K562 (cell line): Measurements from ENCODE around the gene SND1. TPM values are rescaled to one million over a fixed set of nuclear protein-coding genes. Genes with fewer than 3 reads are reported as not detected.

Experiments used
- ATAC-seq: fragments of 200-7000 bp; cut with Tn5 transposase; 3 replicates; pipeline ENCODE4 v1.9.1; 2020; ENCODE audit warnings: moderate library complexity
- BruUV-seq: library from RNA; stranded (reverse); fragments of 400-500 nt; replicated peaks from 2 replicates; lab custom pipeline; 2021; lab: Mats Ljungman, UMichigan
- CTCF ChIA-PET: fragments of 300-600 bp; formaldehyde crosslinking; extraction: SDS; loops from one replicate; lab custom pipeline; 2021; ENCODE audit warnings: low intra/inter-chr PET ratio; lab: Yijun Ruan, JAX
- POLR2A ChIA-PET: fragments of 300-600, 350-650 bp; sonication (Branson Sonifier 250); formaldehyde crosslinking; extraction: SDS; loops from one replicate; lab custom pipeline; 2021; ENCODE audit warnings: antibody characterized with exemption, inconsistent platforms; lab: Yijun Ruan, JAX
- DNase-seq, 4 experiments: peaks; one replicate each; pipeline versions ENCODE4 v3.0.0 to v3.0.0-alpha.2; 2011 to 2018; ENCODE audit warnings: low spot score in 3 of 4, mixed read lengths in 3 of 4; ENCODE audit errors: extremely low read depth in 1 of 4
- FAIRE-seq: peaks from 2 replicates; lab custom pipeline; 2011; peaks lifted over from hg19 to GRCh38; lab: Jason Lieb, UNC
- H2AFZ ChIP-seq: 2 replicates; pipeline ENCODE4 v1.6.0; 2011; ENCODE audit warnings: low read depth, low read length, control low read depth, inconsistent platforms
- H3K27ac ChIP-seq: fragments of 200-600 bp; 3 replicates; pipeline ENCODE4 v1.8.0; 2011; ENCODE audit warnings: low read depth, mild to moderate bottlenecking, control low read depth, inconsistent platforms, low read length, moderate library complexity, mixed read lengths; ENCODE audit errors: extremely low read depth
- H3K27me3 ChIP-seq, 2 experiments: fragments of 300-600 bp in 1 of 2; 2 replicates in 1 of 2; 3 replicates in 1 of 2; pipeline versions ENCODE4 v1.6.0 to v1.8.0; 2011; ENCODE audit warnings: inconsistent platforms in 2 of 2, low read length in 2 of 2, mild to moderate bottlenecking in 1 of 2, mixed read lengths in 1 of 2, moderate library complexity in 1 of 2; ENCODE audit not compliant: control insufficient read depth in 2 of 2, insufficient read depth in 2 of 2
- H3K36me3 ChIP-seq: fragments of 300-600 bp; 3 replicates; pipeline ENCODE4 v1.8.0; 2011; ENCODE audit warnings: mild to moderate bottlenecking, low read length, inconsistent platforms; ENCODE audit not compliant: control insufficient read depth, insufficient read depth
- H3K4me1 ChIP-seq, 2 experiments: fragments of 200-600 bp in 1 of 2; replicated peaks in 1 of 2; 2 replicates in 1 of 2; 3 replicates in 1 of 2; pipeline versions ENCODE4 v1.5.1 to v1.8.0; 2011; ENCODE audit warnings: inconsistent platforms in 2 of 2, low read length in 2 of 2, mild to moderate bottlenecking in 1 of 2, mixed read lengths in 1 of 2, moderate library complexity in 1 of 2; ENCODE audit not compliant: control insufficient read depth in 2 of 2, insufficient read depth in 2 of 2
- H3K4me2 ChIP-seq: 2 replicates; pipeline ENCODE4 v1.6.1; 2011; ENCODE audit warnings: low read length, control low read depth, inconsistent platforms, mixed read lengths; ENCODE audit not compliant: insufficient read depth
- H3K4me3 ChIP-seq: fragments of 200-600 bp; sonication (generic), shearing (Covaris generic); 2 replicates; pipeline ENCODE4 v1.5.1; 2016; ENCODE audit warnings: control low read depth, inconsistent platforms
- H3K79me2 ChIP-seq: fragments of 200-600 bp; 3 replicates; pipeline ENCODE4 v1.8.0; 2011; ENCODE audit warnings: low read length, inconsistent platforms; ENCODE audit not compliant: control insufficient read depth, insufficient read depth
- H3K9ac ChIP-seq, 2 experiments: 2 replicates each; pipeline versions ENCODE4 v1.6.0 to v1.6.1; 2011; ENCODE audit warnings: low read depth in 2 of 2, low read length in 2 of 2, control low read depth in 1 of 2, inconsistent platforms in 1 of 2, mild to moderate bottlenecking in 1 of 2, mixed read lengths in 1 of 2; ENCODE audit not compliant: insufficient read depth in 1 of 2
- H3K9me1 ChIP-seq: one replicate; pipeline ENCODE4 v1.6.0; 2011; ENCODE audit warnings: inconsistent platforms, mild to moderate bottlenecking, low read length, moderate library complexity; ENCODE audit not compliant: control insufficient read depth, insufficient read depth
- H3K9me3 ChIP-seq: replicated peaks from 2 replicates; pipeline ENCODE4 v1.5.1; 2011; ENCODE audit warnings: low read depth, low read length, inconsistent platforms; ENCODE audit not compliant: control insufficient read depth, insufficient read depth
- H4K20me1 ChIP-seq: replicated peaks from 2 replicates; pipeline ENCODE4 v1.6.1; 2011; ENCODE audit warnings: low read length, inconsistent platforms, mixed read lengths; ENCODE audit not compliant: control insufficient read depth, insufficient read depth
- CTBP1 ChIP-seq: fragments of 450-650 bp; IDR thresholded peaks from 2 replicates; pipeline ENCODE4 v1.6.1; 2016; ENCODE audit warnings: borderline replicate concordance
- FOSL1 ChIP-seq: fragments of 200-800 bp; sonication (Bioruptor generic); conservative IDR thresholded peaks from 2 replicates; pipeline ENCODE4 v1.6.1; 2016; ENCODE audit warnings: missing genetic modification characterization, missing compliant biosample characterization
- HLTF ChIP-seq: fragments of 450-650 bp; IDR thresholded peaks from 2 replicates; pipeline ENCODE4 v1.6.1; 2016
- MEF2D ChIP-seq: conservative IDR thresholded peaks from 2 replicates; pipeline ENCODE4 v1.6.1; 2016; ENCODE audit warnings: low read depth, missing genetic modification characterization, missing compliant biosample characterization
- NCOA2 ChIP-seq, 2 experiments: fragments of 450-650 bp; IDR thresholded peaks; 2 replicates each; pipeline ENCODE4 v1.6.1; 2018; ENCODE audit warnings: mild to moderate bottlenecking in 2 of 2, moderate library complexity in 1 of 2; ENCODE audit not compliant: partially characterized antibody in 2 of 2
- NR1H2 ChIP-seq: sonication (generic); formaldehyde crosslinking; IDR thresholded peaks from 2 replicates; pipeline ENCODE4 v1.4.0; 2020; ENCODE audit warnings: mild to moderate bottlenecking, missing genetic modification reagents
- NUFIP1 ChIP-seq: fragments of 450-650 bp; IDR thresholded peaks from 2 replicates; pipeline ENCODE4 v1.6.1; 2018; ENCODE audit not compliant: partially characterized antibody
- PTRF ChIP-seq: fragments of 450-650 bp; IDR thresholded peaks from 2 replicates; pipeline ENCODE4 v1.6.1; 2016; ENCODE audit warnings: mild to moderate bottlenecking, missing genetic modification characterization, missing compliant biosample characterization
- SAFB2 ChIP-seq: fragments of 200-400 bp; formaldehyde crosslinking; IDR thresholded peaks from 2 replicates; pipeline ENCODE4 v1.6.1; 2018; ENCODE audit warnings: borderline replicate concordance, low read length, low read depth, moderate library complexity; ENCODE audit not compliant: severe bottlenecking
- WHSC1 ChIP-seq: IDR thresholded peaks from one replicate; pipeline ENCODE4 v1.6.1; 2012; ENCODE audit warnings: low read length, control low read depth, inconsistent platforms
- ZFPM2 ChIP-seq: fragments of 250-450 bp; sonication (Bioruptor Pico); IDR thresholded peaks from 2 replicates; pipeline ENCODE4 v1.5.1; 2022; ENCODE audit warnings: mild to moderate bottlenecking
- ZNF121 ChIP-seq: sonication (generic); formaldehyde crosslinking; conservative IDR thresholded peaks from 2 replicates; pipeline ENCODE4 v1.8.0; 2022; ENCODE audit warnings: missing genetic modification reagents
- ZNF717 ChIP-seq: fragments of 250-450 bp; sonication (Bioruptor Pico); IDR thresholded peaks from 2 replicates; pipeline ENCODE4 v1.5.0; 2021
- ZNF780A ChIP-seq: fragments of 250-450 bp; sonication (Bioruptor Pico); IDR thresholded peaks from 2 replicates; pipeline ENCODE4 v1.5.0; 2021; ENCODE audit warnings: mild to moderate bottlenecking
- WGBS: fragments of 100-300 bp; shearing (Covaris generic); methylation state at CpG from one replicate; pipeline ENCODE4 v1.1.6; 2016; ENCODE audit warnings: low coverage, mixed read lengths; ENCODE audit not compliant: insufficient coverage; ENCODE audit errors: missing lambda C conversion rate; 5-methylcytosine and 5-hydroxymethylcytosine counted together
- in situ Hi-C: fragments of 300-500 bp; cut with MboI; formaldehyde crosslinking; loops from 4 replicates; pipeline ENCODE4 v1.15.0; 2018; ENCODE audit warnings: inconsistent platforms, mixed read lengths
- intact Hi-C: fragments of 100-400 bp; cut with micrococcal nuclease; formaldehyde crosslinking; loops from 2 replicates; pipeline ENCODE4 v1.14.2; 2022
- polyA plus RNA-seq, 8 experiments: library from polyadenylated mRNA; depleted of rRNA in 4 of 8; stranded (reverse) in 5 of 8; unstranded in 3 of 8; fragments of >200 nt; fragmentation: Nextera tagmentation in 2 of 8; fragmentation: Illumina TruSeq in 1 of 8; extraction: Ambion mirVana in 2 of 8; extraction: Trizol in 1 of 8; gene quantifications; 2 replicates each; pipeline versions ENCODE4 v1.2.1 to v1.2.3, GENCODE V29; 2011 to 2014; ENCODE audit warnings: inconsistent platforms in 1 of 8, missing spikeins in 1 of 8
- total RNA-seq, 7 experiments: library from RNA; depleted of rRNA in 6 of 7; stranded (reverse); fragments of >200 nt in 6 of 7; fragmentation: Illumina TruSeq in 2 of 7; extraction: Trizol in 2 of 7; gene quantifications; 2 replicates each; pipeline versions ENCODE4 v1.2.1 to v1.2.3, GENCODE V29; 2011 to 2021; ENCODE audit warnings: low replicate concordance in 1 of 7
- TF ChIP-seq, protein P1 (sequence below): fragments of 450-650 bp; formaldehyde crosslinking; IDR thresholded peaks from 2 replicates; pipeline ENCODE4 v1.4.0; 2022; ENCODE audit warnings: missing genetic modification characterization
- TF ChIP-seq, protein P2 (sequence below), 2 experiments: fragments of 450-650 bp in 1 of 2; sonication (generic) in 1 of 2; formaldehyde crosslinking; conservative IDR thresholded peaks; 2 replicates each; pipeline versions ENCODE4 v1.4.0 to v1.8.1; 2020 to 2022; ENCODE audit warnings: mild to moderate bottlenecking in 1 of 2, missing genetic modification reagents in 1 of 2

The SND1 gene
- total and polyA plus RNA-seq, 9 of the 15 experiments (the other 6 are each of a cell fraction or from before 2014, with no cell fraction given): 46.5 to 307 (median 191) TPM

DNA sequence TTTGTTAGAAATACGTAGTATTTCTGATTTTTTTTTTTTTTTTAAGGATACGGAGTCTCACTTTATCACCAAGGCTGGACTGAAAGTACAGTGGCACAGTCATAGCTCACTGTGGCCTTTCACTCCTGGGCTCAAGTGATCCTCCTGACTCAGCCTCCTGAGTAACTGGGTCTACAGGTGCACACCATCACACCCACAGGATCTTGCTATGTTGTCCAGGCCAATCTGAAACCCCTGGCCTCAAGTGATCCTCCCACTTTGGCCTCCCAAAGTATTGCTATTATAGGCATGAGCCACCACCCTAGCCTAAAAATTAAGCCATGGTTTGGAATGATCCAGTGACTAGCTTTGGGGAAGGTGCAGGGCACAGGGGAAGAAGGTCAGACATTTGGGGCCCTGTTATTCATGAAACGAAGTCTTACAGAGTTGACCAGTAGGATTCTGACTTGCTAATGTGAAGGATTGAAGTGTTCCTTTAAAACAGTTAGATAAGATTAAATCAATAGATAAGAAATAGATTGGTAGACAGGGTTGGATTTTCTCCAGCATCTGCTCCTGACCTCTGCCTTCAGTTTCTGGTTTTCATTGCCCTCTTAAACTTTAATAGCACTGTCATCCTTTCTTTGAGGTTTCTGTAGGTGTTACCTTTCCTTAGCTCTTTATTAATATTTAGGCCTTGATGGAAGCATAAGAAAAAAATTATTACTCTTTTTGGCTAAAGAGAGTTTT lies 257.6 kb downstream of the SND1 start:
- Histone ChIP-seq H3K9me3 (no peaks in the 10 kb centered on the region), H3K9ac (no peak overlapping the region), H3K27me3 (no peaks in the 10 kb centered on the region), H3K9me1 (peaks cover 8% of the 10 kb centered on the region), H3K4me2 (no peak overlapping the region), H3K27ac (no peak overlapping the region), H4K20me1 (no peaks in the 10 kb centered on the region; the same call in 1 of the 2 replicates), H3K4me1 (peaks cover 3 to 21% of the 10 kb centered on the region in 2 experiments; a peak in 4 of 5 replicates), H3K79me2 (peaks cover 24% of the 10 kb centered on the region), H3K4me3 (no peak overlapping the region), H2AFZ (no peak overlapping the region), H3K36me3 (peaks cover 71% of the 10 kb centered on the region)
- in situ Hi-C loops: no loop called here
- ATAC-seq (no peak), FAIRE-seq (no peak), DNase-seq (no peak)
- no peak for TF ChIP-seq NR1H2 (CRISPR knock-in tag)
- TF ChIP-seq ZNF717 (CRISPR knock-in tag): no peak
- TF ChIP-seq WHSC1: no peak
- no peak for TF ChIP-seq PTRF (tag)
- TF ChIP-seq NCOA2 (IDR thresholded peaks at IDR 0.05; ENCODE audit: partially characterized antibody in 2 of 2): no peak
- TF ChIP-seq CTBP1: no peak
- no peak for TF ChIP-seq FOSL1 (tag)
- TF ChIP-seq ZNF121: peak; percentile 59
- TF ChIP-seq NUFIP1: no peak
- TF ChIP-seq, protein P1, sequence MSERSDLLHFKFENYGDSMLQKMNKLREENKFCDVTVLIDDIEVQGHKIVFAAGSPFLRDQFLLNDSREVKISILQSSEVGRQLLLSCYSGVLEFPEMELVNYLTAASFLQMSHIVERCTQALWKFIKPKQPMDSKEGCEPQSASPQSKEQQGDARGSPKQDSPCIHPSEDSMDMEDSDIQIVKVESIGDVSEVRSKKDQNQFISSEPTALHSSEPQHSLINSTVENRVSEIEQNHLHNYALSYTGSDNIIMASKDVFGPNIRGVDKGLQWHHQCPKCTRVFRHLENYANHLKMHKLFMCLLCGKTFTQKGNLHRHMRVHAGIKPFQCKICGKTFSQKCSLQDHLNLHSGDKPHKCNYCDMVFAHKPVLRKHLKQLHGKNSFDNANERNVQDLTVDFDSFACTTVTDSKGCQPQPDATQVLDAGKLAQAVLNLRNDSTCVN (CRISPR knock-in tag): no peak
- TF ChIP-seq SAFB2: no peak
- no peak for TF ChIP-seq ZFPM2 (CRISPR knock-in tag)
- no peak for TF ChIP-seq MEF2D (tag)
- TF ChIP-seq, protein P2, sequence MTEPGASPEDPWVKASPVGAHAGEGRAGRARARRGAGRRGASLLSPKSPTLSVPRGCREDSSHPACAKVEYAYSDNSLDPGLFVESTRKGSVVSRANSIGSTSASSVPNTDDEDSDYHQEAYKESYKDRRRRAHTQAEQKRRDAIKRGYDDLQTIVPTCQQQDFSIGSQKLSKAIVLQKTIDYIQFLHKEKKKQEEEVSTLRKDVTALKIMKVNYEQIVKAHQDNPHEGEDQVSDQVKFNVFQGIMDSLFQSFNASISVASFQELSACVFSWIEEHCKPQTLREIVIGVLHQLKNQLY (CRISPR knock-in tag; conservative IDR thresholded peaks at IDR 0.05): 0 out of 4 replicates have a peak, but pooled peaks of 1 of the 2 experiments have one; percentile 25
- TF ChIP-seq ZNF780A (CRISPR knock-in tag): no peak
- no peak for TF ChIP-seq HLTF
- CTCF ChIA-PET: no interaction called here
- POLR2A ChIA-PET: interaction anchor here (0.7 to 1.4 kb wide), 4 partner anchors 13 to 91 kb away, joined by 3 to 4 read pairs (median 3); no protein-coding TSS in a partner anchor
- BruUV-seq: no TSS peak
- intact Hi-C loops: no loop called here
- WGBS: 90% methylated on average over 3 of the region's 3 CpGs
